GM12878 (cell line): ENCODE measurements around the gene WARS2. TPM values are rescaled to one million over a fixed set of nuclear protein-coding genes. Genes with fewer than 3 reads are reported as not detected.

Experiments used
- ATAC-seq: fragments of 200-7000 bp; cut with Tn5 transposase; 3 replicates; pipeline ENCODE4 v1.9.1; 2020; ENCODE audit warnings: mild to moderate bottlenecking, moderate library complexity
- BruUV-seq: library from RNA; stranded (reverse); fragments of 400-500 nt; replicated peaks from 2 replicates; lab custom pipeline; 2021; lab: Mats Ljungman, UMichigan
- CTCF ChIA-PET: fragments of 300-600 bp; sonication (Branson Sonifier 250); formaldehyde crosslinking; extraction: SDS; loops from one replicate; lab custom pipeline; 2021; ENCODE audit warnings: inconsistent platforms; lab: Yijun Ruan, JAX
- POLR2A ChIA-PET: fragments of 350-600 bp; formaldehyde crosslinking; extraction: SDS; loops from one replicate; lab custom pipeline; 2021; ENCODE audit warnings: inconsistent platforms; lab: Charles Lee
- RAD21 ChIA-PET: fragments of 300-600 bp; sonication (Branson Sonifier 250); formaldehyde crosslinking; loops from one replicate; lab custom pipeline; 2023; ENCODE audit warnings: antibody characterized with exemption; ENCODE audit not compliant: unreplicated experiment; lab: Charles Lee
- SMC1A ChIA-PET: fragments of 300-600 bp; sonication (Branson Sonifier 250); formaldehyde crosslinking; loops from one replicate; lab custom pipeline; 2023; ENCODE audit not compliant: unreplicated experiment, uncharacterized antibody; lab: Charles Lee
- DNase-seq: peaks from one replicate; pipeline ENCODE4 v3.0.0-alpha.2; 2011; ENCODE audit warnings: low read depth, low spot score
- FAIRE-seq: peaks from 3 replicates; lab custom pipeline; 2011; peaks lifted over from hg19 to GRCh38; lab: Jason Lieb, UNC
- H2AFZ ChIP-seq: 2 replicates; pipeline ENCODE4 v1.6.0; 2011; ENCODE audit warnings: low read depth, low read length, control low read depth; ENCODE audit not compliant: control insufficient read depth
- H3K27ac ChIP-seq: 2 replicates; pipeline ENCODE4 v1.5.1; 2011; ENCODE audit warnings: control low read depth; ENCODE audit not compliant: control insufficient read depth, insufficient read depth
- H3K27me3 ChIP-seq, 2 experiments: replicated peaks in 1 of 2; 2 replicates each; pipeline versions ENCODE4 v1.6.0 to v1.6.1; 2011; ENCODE audit warnings: low read length in 1 of 2; ENCODE audit not compliant: control insufficient read depth in 2 of 2, insufficient read depth in 2 of 2
- H3K36me3 ChIP-seq, 2 experiments: 2 replicates each; pipeline ENCODE4 v1.5.1; 2011; ENCODE audit warnings: low read length in 1 of 2; ENCODE audit not compliant: control insufficient read depth in 2 of 2, insufficient read depth in 2 of 2
- H3K4me1 ChIP-seq: 2 replicates; pipeline ENCODE4 v1.6.1; 2011; ENCODE audit warnings: mild to moderate bottlenecking, low read length, moderate library complexity, mixed read lengths; ENCODE audit not compliant: control insufficient read depth, insufficient read depth
- H3K4me2 ChIP-seq: 2 replicates; pipeline ENCODE4 v1.6.0; 2011; ENCODE audit warnings: control low read depth; ENCODE audit not compliant: control insufficient read depth, insufficient read depth
- H3K4me3 ChIP-seq: fragments of 200-600 bp; sonication (generic); 2 replicates; pipeline ENCODE4 v1.5.1; 2016
- H3K79me2 ChIP-seq: 2 replicates; pipeline ENCODE4 v1.6.0; 2011; ENCODE audit warnings: low read length; ENCODE audit not compliant: control insufficient read depth, insufficient read depth
- H3K9ac ChIP-seq: 2 replicates; pipeline ENCODE4 v1.8.0; 2011; ENCODE audit warnings: low read length, control low read depth, mixed read lengths; ENCODE audit not compliant: control insufficient read depth, insufficient read depth
- H3K9me3 ChIP-seq: replicated peaks from 3 replicates; pipeline ENCODE4 v1.5.1; 2011; ENCODE audit warnings: mild to moderate bottlenecking, low read length; ENCODE audit not compliant: control insufficient read depth, insufficient read depth
- H4K20me1 ChIP-seq: 2 replicates; pipeline ENCODE4 v1.6.0; 2011; ENCODE audit not compliant: control insufficient read depth, insufficient read depth
- CBX5 ChIP-seq: sonication (generic); IDR thresholded peaks from 2 replicates; pipeline ENCODE4 v1.6.1; 2016; ENCODE audit warnings: low read depth, moderate library complexity, mild to moderate bottlenecking, inconsistent platforms
- FOS ChIP-seq: IDR thresholded peaks from 3 replicates; pipeline ENCODE4 v1.6.1; 2011; ENCODE audit warnings: borderline replicate concordance; ENCODE audit not compliant: insufficient read length; ENCODE audit errors: extremely low read depth
- HCFC1 ChIP-seq: fragments of 150-350 bp; IDR thresholded peaks from 2 replicates; pipeline ENCODE4 v1.6.1; 2014; ENCODE audit warnings: low read length
- HDAC6 ChIP-seq: fragments of 200-600 bp; sonication (generic); IDR thresholded peaks from one replicate; pipeline ENCODE4 v1.8.0; 2017; ENCODE audit warnings: antibody characterized with exemption; ENCODE audit not compliant: unreplicated experiment
- HSF1 ChIP-seq: fragments of 150-350 bp; IDR thresholded peaks from 2 replicates; pipeline ENCODE4 v1.6.1; 2014; ENCODE audit warnings: mild to moderate bottlenecking, low read depth, low read length
- IKZF2 ChIP-seq, 2 experiments: fragments of 450-650 bp; IDR thresholded peaks; 2 replicates each; pipeline ENCODE4 v1.6.1; 2017; ENCODE audit warnings: mild to moderate bottlenecking in 2 of 2, moderate library complexity in 2 of 2
- KLF5 ChIP-seq: fragments of 450-650 bp; IDR thresholded peaks from 2 replicates; pipeline ENCODE4 v1.6.1; 2014; ENCODE audit warnings: mild to moderate bottlenecking; ENCODE audit not compliant: partially characterized antibody
- NBN ChIP-seq: fragments of 450-650 bp; IDR thresholded peaks from 2 replicates; pipeline ENCODE4 v1.6.1; 2016
- POLR2AphosphoS5 ChIP-seq: IDR thresholded peaks from 2 replicates; pipeline ENCODE4 v1.6.1; 2011; ENCODE audit warnings: mild to moderate bottlenecking, low read length, inconsistent platforms
- RAD21 ChIP-seq: IDR thresholded peaks from 2 replicates; pipeline ENCODE4 v1.6.1; 2011; ENCODE audit warnings: mild to moderate bottlenecking, low read depth, low read length, moderate library complexity; ENCODE audit not compliant: insufficient read depth
- RFX5 ChIP-seq: IDR thresholded peaks from 2 replicates; pipeline ENCODE4 v1.6.1; 2011; ENCODE audit warnings: low read depth, low read length, improper control_type of control experiment
- SIX5 ChIP-seq: IDR thresholded peaks from 2 replicates; pipeline ENCODE4 v1.6.1; 2011; ENCODE audit warnings: mild to moderate bottlenecking, low read depth, low read length, moderate library complexity; ENCODE audit not compliant: severe bottlenecking
- SPI1 ChIP-seq: IDR thresholded peaks from 2 replicates; pipeline ENCODE4 v1.6.1; 2011; ENCODE audit warnings: low read depth, mild to moderate bottlenecking, low read length, moderate library complexity, borderline replicate concordance; ENCODE audit not compliant: insufficient read depth
- STAT1 ChIP-seq: fragments of 450-650 bp; conservative IDR thresholded peaks from 2 replicates; pipeline ENCODE4 v1.6.1; 2014; ENCODE audit warnings: antibody characterized with exemption, mild to moderate bottlenecking
- STAT3 ChIP-seq: IDR thresholded peaks from 2 replicates; pipeline ENCODE4 v1.6.1; 2011; ENCODE audit warnings: low read depth, low read length, improper control_type of control experiment
- SUZ12 ChIP-seq: fragments of 200-600 bp; sonication (generic); IDR thresholded peaks from one replicate; pipeline ENCODE4 v1.6.1; 2018; ENCODE audit warnings: antibody characterized with exemption, mild to moderate bottlenecking; ENCODE audit not compliant: unreplicated experiment
- TCF12 ChIP-seq: IDR thresholded peaks from 2 replicates; pipeline ENCODE4 v1.6.1; 2011; ENCODE audit warnings: low read depth, mild to moderate bottlenecking, low read length
- ZNF217 ChIP-seq: fragments of 450-650 bp; IDR thresholded peaks from 2 replicates; pipeline ENCODE4 v1.6.1; 2017; ENCODE audit warnings: antibody characterized with exemption, mild to moderate bottlenecking
- ZSCAN29 ChIP-seq: fragments of 450-650 bp; IDR thresholded peaks from 2 replicates; pipeline ENCODE4 v1.6.1; 2017; ENCODE audit warnings: mild to moderate bottlenecking, moderate library complexity
- WGBS: methylation state at CpG from one replicate; pipeline ENCODE4 v1.1.6; 2016; ENCODE audit warnings: low lambda C conversion rate; ENCODE audit not compliant: insufficient replicate concordance, insufficient coverage; ENCODE audit errors: missing lambda C conversion rate; 5-methylcytosine and 5-hydroxymethylcytosine counted together
- in situ Hi-C: fragments of 300-500 bp; cut with MboI; formaldehyde crosslinking; loops from 9 replicates; pipeline ENCODE4 v1.14.3; 2018; ENCODE audit warnings: mixed read lengths
- intact Hi-C: fragments of 100-400 bp; cut with micrococcal nuclease; formaldehyde crosslinking; loops from one replicate; pipeline ENCODE4 v1.14.2; 2022; ENCODE audit not compliant: unreplicated experiment
- polyA plus RNA-seq, 11 experiments: library from polyadenylated mRNA; depleted of rRNA in 4 of 11; unstranded in 6 of 11; stranded (reverse) in 5 of 11; fragments of >200 nt; fragmentation: Nextera tagmentation in 4 of 11; fragmentation: Illumina TruSeq in 1 of 11; extraction: Ambion mirVana in 4 of 11; extraction: Trizol in 1 of 11; gene quantifications; 1 replicate in 1 of 11; 2 replicates in 10 of 11; pipeline versions ENCODE4 v1.2.1 to v1.2.3, GENCODE V29; 2011 to 2016; ENCODE audit warnings: inconsistent platforms in 2 of 11, missing spikeins in 2 of 11, low read depth in 1 of 11
- total RNA-seq, 4 experiments: library from RNA; depleted of rRNA in 3 of 4; stranded (reverse); fragments of >200 nt in 3 of 4; fragmentation: Illumina TruSeq in 1 of 4; extraction: Trizol in 1 of 4; gene quantifications; 2 replicates each; pipeline versions ENCODE4 v1.2.1 to v1.2.3, GENCODE V29; 2013 to 2021

The WARS2 gene
- total and polyA plus RNA-seq, 10 of the 15 experiments (the other 5 are each of a cell fraction or from before 2014, with no cell fraction given) = 5.5 to 22.2 (median 14.4) TPM

- no peak for TF ChIP-seq HSF1
- no peak for TF ChIP-seq CBX5
- no peak for TF ChIP-seq FOS
These were observed 55.7 kb downstream of the WARS2 start (continued) for GRCh38 chr1:119084798-119085197.

GRCh38 chr1:119083980-119084379 lies 56.5 kb downstream of the WARS2 start:
- H4K20me1 ChIP-seq = no peaks in the 10 kb centered on the region

GRCh38 chr1:119083479-119083878 lies 57.0 kb downstream of the WARS2 start:
- ChIA-PET RAD21 (no interaction called here), SMC1A (no interaction called here), POLR2A (no interaction called here), CTCF (no interaction called here)
- WGBS = 95% methylated on average over 1 of the region's 1 CpG
- FAIRE-seq (no peak), DNase-seq (no peak), ATAC-seq (no peak)
- no peaks in the 10 kb centered on the region for H3K4me1 ChIP-seq
- BruUV-seq = no TSS peak
- no peak overlapping the region for H3K4me3 ChIP-seq
- H3K79me2 ChIP-seq = no peaks in the 10 kb centered on the region
- H3K36me3 ChIP-seq = no peaks in the 10 kb centered on the region
- in situ Hi-C loops = no loop called here
- H2AFZ ChIP-seq = no peak overlapping the region
- intact Hi-C loops = no loop called here
- no peak overlapping the region for H3K9ac ChIP-seq
- H3K27ac ChIP-seq = no peak overlapping the region
- no peaks in the 10 kb centered on the region for H4K20me1 ChIP-seq
- no peak overlapping the region for H3K4me2 ChIP-seq
- TF ChIP-seq HDAC6 (no peak), POLR2AphosphoS5 (no peak), ZNF217 (no peak), TCF12 (no peak), KLF5 (no peak), RAD21 (no peak), SUZ12 (no peak), SIX5 (no peak), HCFC1 (no peak), ZSCAN29 (no peak), RFX5 (no peak), SPI1 (no peak)
- no peaks in the 10 kb centered on the region for H3K27me3 ChIP-seq
- H3K9me3 ChIP-seq = no peaks in the 10 kb centered on the region

More at GRCh38 chr1:119083980-119084379, 56.5 kb downstream of the WARS2 start:
- in situ Hi-C loops (no loop called here), intact Hi-C loops (no loop called here)
- TF ChIP-seq IKZF2 (IDR thresholded peaks at IDR 0.05) (no peak), STAT3 (no peak), STAT1 (no peak), NBN (no peak)
- no peak overlapping the region for H3K9ac ChIP-seq
- FAIRE-seq = no peak
- no TSS peak for BruUV-seq
- no peak overlapping the region for H3K4me3 ChIP-seq
- ChIA-PET SMC1A (no interaction called here), RAD21 (no interaction called here), CTCF (interaction anchor here (1.1 kb wide), 1 partner anchor 8 kb away, joined by 3 read pairs; no protein-coding TSS in a partner anchor), POLR2A (no interaction called here)
- H3K9me3 ChIP-seq = no peaks in the 10 kb centered on the region
- WGBS = 86% methylated on average over 6 of the region's 6 CpGs
- no peak for DNase-seq
- no peaks in the 10 kb centered on the region for H3K36me3 ChIP-seq
- H3K4me2 ChIP-seq = no peak overlapping the region
- no peak for ATAC-seq
- H3K79me2 ChIP-seq = no peaks in the 10 kb centered on the region
- no peak overlapping the region for H3K27ac ChIP-seq
- H3K4me1 ChIP-seq = no peaks in the 10 kb centered on the region
- no peak overlapping the region for H2AFZ ChIP-seq
- H3K27me3 ChIP-seq = no peaks in the 10 kb centered on the region
